Activated naive CD4-positive, alpha-beta T cell treated with anti-CD3 and anti-CD28 coated beads, Interleukin-2, amount 10 ng/mL, durations not matched to agents 7 days and 5 days (primary cell): Measurements from ENCODE around the gene ALOX12B.
"Not testable (repeated sequence)": the region's sequence is repeated elsewhere in the genome, so short reads cannot be mapped to it uniquely, and the experiment has no call there.

Source experiments
- CTCF ChIA-PET: fragments of 350-600 bp; sonication (Branson Sonifier 250); formaldehyde crosslinking; loops from one replicate; lab custom pipeline; 2021; ENCODE audit warnings: antibody characterized with exemption; lab: Charles Lee
- DNase-seq: peaks from one replicate; pipeline ENCODE4 v3.0.0-alpha.2; 2020
- H3K27ac Mint-ChIP-seq: one replicate; pipeline ENCODE4 v1.8.0; 2021; ENCODE audit warnings: mild to moderate bottlenecking, moderate library complexity, mixed read lengths
- H3K27me3 Mint-ChIP-seq: one replicate; pipeline ENCODE4 v1.8.0; 2021; ENCODE audit warnings: mild to moderate bottlenecking, mixed read lengths
- H3K36me3 Mint-ChIP-seq: one replicate; pipeline ENCODE4 v1.8.0; 2021; ENCODE audit warnings: mixed read lengths
- H3K4me1 Mint-ChIP-seq: one replicate; pipeline ENCODE4 v1.8.0; 2021; ENCODE audit warnings: mixed read lengths
- H3K4me3 Mint-ChIP-seq: one replicate; pipeline ENCODE4 v1.8.0; 2021; ENCODE audit warnings: mild to moderate bottlenecking, moderate library complexity, mixed read lengths
- H3K9me3 Mint-ChIP-seq: one replicate; pipeline ENCODE4 v1.8.0; 2021; ENCODE audit warnings: mixed read lengths

ALOX12B gene

GRCh38 chr17:8087952-8088230, 375 bp upstream of the ALOX12B start:
- H3K9me3 Mint-ChIP-seq: no peaks in the 10 kb centered on the region
- no peak for DNase-seq
- peaks cover 3% of the 10 kb centered on the region for H3K4me1 Mint-ChIP-seq
- no peak overlapping the region for H3K4me3 Mint-ChIP-seq
- H3K27ac Mint-ChIP-seq: no peak overlapping the region
- CTCF ChIA-PET: no interaction called here
- no peaks in the 10 kb centered on the region for H3K36me3 Mint-ChIP-seq
- peaks cover 72% of the 10 kb centered on the region for H3K27me3 Mint-ChIP-seq

GRCh38 chr17:8084250-8084649, 3.3 kb downstream of the ALOX12B start:
- CTCF ChIA-PET: interaction anchor here (0.8 to 3.4 kb wide), 4 partner anchors 9 to 34 kb away, joined by 3 to 22 read pairs (median 10); partner anchors contain the start of gene ALOXE3
- Mint-ChIP-seq H3K9me3 (no peaks in the 10 kb centered on the region), H3K4me1 (peaks cover 10% of the 10 kb centered on the region), H3K36me3 (no peaks in the 10 kb centered on the region), H3K27ac (no peak overlapping the region), H3K27me3 (peaks cover 35% of the 10 kb centered on the region), H3K4me3 (no peak overlapping the region)
- DNase-seq: no peak

GRCh38 chr17:8082292-8082691, 5.2 kb downstream of the ALOX12B start:
- Mint-ChIP-seq H3K9me3 (no peaks in the 10 kb centered on the region), H3K27ac (no peak overlapping the region), H3K27me3 (peaks cover 20% of the 10 kb centered on the region), H3K4me3 (no peak overlapping the region), H3K36me3 (no peaks in the 10 kb centered on the region), H3K4me1 (peaks cover 15% of the 10 kb centered on the region)
- CTCF ChIA-PET: interaction anchor here (0.7 to 3.4 kb wide), 4 partner anchors 9 to 36 kb away, joined by 3 to 22 read pairs (median 8); partner anchors contain the start of gene ALOXE3
- DNase-seq: no peak

- Mint-ChIP-seq H3K36me3 (no peaks in the 10 kb centered on the region), H3K9me3 (no peaks in the 10 kb centered on the region), H3K4me1 (peaks cover 15% of the 10 kb centered on the region), H3K4me3 (no peak overlapping the region), H3K27ac (no peak overlapping the region), H3K27me3 (peaks cover 20% of the 10 kb centered on the region)
- no peak for DNase-seq
- CTCF ChIA-PET: interaction anchor here (0.7 to 3.8 kb wide), 5 partner anchors 9 to 37 kb away, joined by 3 to 31 read pairs (median 12); partner anchors contain the start of gene ALOXE3
Measured at GRCh38 chr17:8081876-8082275, 5.6 kb downstream of the ALOX12B start.

- CTCF ChIA-PET: interaction anchor here (1.1 to 3.8 kb wide), 2 partner anchors 13 to 29 kb away, joined by 3 to 31 read pairs; no protein-coding TSS in a partner anchor
Measured at GRCh38 chr17:8080799-8081219, 6.7 kb downstream of the ALOX12B start.

GRCh38 chr17:8080208-8080798, 7.2 kb downstream of the ALOX12B start:
- H3K4me1 Mint-ChIP-seq: peaks cover 15% of the 10 kb centered on the region
- DNase-seq: no peak
- peak overlapping the region; percentile 83 for H3K4me3 Mint-ChIP-seq
- CTCF ChIA-PET: interaction anchor here (1.0 to 3.8 kb wide), 5 partner anchors 12 to 30 kb away, joined by 3 to 31 read pairs (median 3); no protein-coding TSS in a partner anchor
- H3K9me3 Mint-ChIP-seq: no peaks in the 10 kb centered on the region
- H3K36me3 Mint-ChIP-seq: no peaks in the 10 kb centered on the region
- peak overlapping the region; percentile 55 for H3K27ac Mint-ChIP-seq
- peaks cover 29% of the 10 kb centered on the region for H3K27me3 Mint-ChIP-seq

More at GRCh38 chr17:8080799-8081219, 6.7 kb downstream of the ALOX12B start:
- no peaks in the 10 kb centered on the region for H3K36me3 Mint-ChIP-seq
- H3K27me3 Mint-ChIP-seq: peaks cover 23% of the 10 kb centered on the region
- H3K9me3 Mint-ChIP-seq: no peaks in the 10 kb centered on the region
- DNase-seq: no peak
- H3K4me3 Mint-ChIP-seq: no peak overlapping the region
- no peak overlapping the region for H3K27ac Mint-ChIP-seq
- H3K4me1 Mint-ChIP-seq: peaks cover 15% of the 10 kb centered on the region

- peaks cover 35% of the 10 kb centered on the region for H3K27me3 Mint-ChIP-seq
- H3K36me3 Mint-ChIP-seq: no peaks in the 10 kb centered on the region
- H3K4me3 Mint-ChIP-seq: peak overlapping the region; percentile 83
- peak; percentile 81 for DNase-seq
- peak overlapping the region; percentile 73 for H3K27ac Mint-ChIP-seq
- CTCF ChIA-PET: interaction anchor here (0.7 to 3.8 kb wide), 13 partner anchors 9 to 147 kb away, joined by 3 to 31 read pairs (median 4); partner anchors contain the start of genes CNTROB and TRAPPC1
- no peaks in the 10 kb centered on the region for H3K9me3 Mint-ChIP-seq
- peaks cover 17% of the 10 kb centered on the region for H3K4me1 Mint-ChIP-seq
Measured at GRCh38 chr17:8079291-8080207, 8.0 kb downstream of the ALOX12B start.

- Mint-ChIP-seq H3K4me1 (peaks cover 33% of the 10 kb centered on the region), H3K27me3 (peaks cover 48% of the 10 kb centered on the region)
- CTCF ChIA-PET: interaction anchor here (1.0 to 3.8 kb wide), 5 partner anchors 17 to 41 kb away, joined by 3 to 31 read pairs (median 3); no protein-coding TSS in a partner anchor
- not testable (repeated sequence) for H3K4me3 Mint-ChIP-seq, H3K36me3 Mint-ChIP-seq, H3K27ac Mint-ChIP-seq, H3K9me3 Mint-ChIP-seq, DNase-seq
Measured at GRCh38 chr17:8077939-8078338, 9.6 kb downstream of the ALOX12B start.

GRCh38 chr17:8076502-8077266, 10.8 kb downstream of the ALOX12B start:
- Mint-ChIP-seq H3K36me3 (no peaks in the 10 kb centered on the region), H3K27ac (no peak overlapping the region), H3K27me3 (peaks cover 60% of the 10 kb centered on the region), H3K4me1 (peaks cover 43% of the 10 kb centered on the region), H3K4me3 (no peak overlapping the region), H3K9me3 (no peaks in the 10 kb centered on the region)
- DNase-seq: no peak
- CTCF ChIA-PET: interaction anchor here (0.7 to 4.7 kb wide), 6 partner anchors 16 to 549 kb away, joined by 3 to 42 read pairs (median 4); no protein-coding TSS in a partner anchor

- CTCF ChIA-PET: interaction anchor here (0.7 to 7.7 kb wide), 10 partner anchors 12 to 548 kb away, joined by 3 to 134 read pairs (median 6); partner anchors contain the start of gene ALOX12B
- H3K9me3 Mint-ChIP-seq: no peaks in the 10 kb centered on the region
Measured at GRCh38 chr17:8075574-8076342, 11.8 kb downstream of the ALOX12B start.

GRCh38 chr17:8075081-8075480, 12.4 kb downstream of the ALOX12B start:
- no peak for DNase-seq
- CTCF ChIA-PET: interaction anchor here (0.9 to 7.7 kb wide), 11 partner anchors 9 to 84 kb away, joined by 3 to 134 read pairs (median 9); partner anchors contain the start of gene ALOX12B
- Mint-ChIP-seq H3K4me3 (no peak overlapping the region), H3K9me3 (no peaks in the 10 kb centered on the region), H3K4me1 (peaks cover 39% of the 10 kb centered on the region), H3K27me3 (peaks cover 76% of the 10 kb centered on the region), H3K27ac (no peak overlapping the region), H3K36me3 (no peaks in the 10 kb centered on the region)

More at GRCh38 chr17:8075574-8076342, 11.8 kb downstream of the ALOX12B start:
- H3K4me1 Mint-ChIP-seq: peaks cover 43% of the 10 kb centered on the region
- no peak overlapping the region for H3K4me3 Mint-ChIP-seq
- DNase-seq: no peak
- H3K27me3 Mint-ChIP-seq: peaks cover 70% of the 10 kb centered on the region
- no peak overlapping the region for H3K27ac Mint-ChIP-seq
- no peaks in the 10 kb centered on the region for H3K36me3 Mint-ChIP-seq

GRCh38 chr17:8074554-8074953, 13.0 kb downstream of the ALOX12B start:
- no peaks in the 10 kb centered on the region for H3K9me3 Mint-ChIP-seq
- H3K27me3 Mint-ChIP-seq: peaks cover 82% of the 10 kb centered on the region
- H3K36me3 Mint-ChIP-seq: no peaks in the 10 kb centered on the region
- H3K4me3 Mint-ChIP-seq: no peak overlapping the region
- CTCF ChIA-PET: interaction anchor here (0.7 to 7.7 kb wide), 22 partner anchors 9 to 672 kb away, joined by 3 to 134 read pairs (median 4); partner anchors contain the start of gene ALOX12B
- DNase-seq: no peak
- peaks cover 34% of the 10 kb centered on the region for H3K4me1 Mint-ChIP-seq
- H3K27ac Mint-ChIP-seq: no peak overlapping the region
